RWPE1 (cell line): ENCODE measurements around the gene ALDH1A1.
A peak's percentile ranks its signal among the peaks of the same experiment; 100 is the strongest.

Source experiments
- CTCF ChIA-PET: fragments of 350-600 bp; sonication (Branson Sonifier 250); formaldehyde crosslinking; extraction: SDS; loops from one replicate; lab custom pipeline; 2021; lab: Yijun Ruan, JAX
- POLR2A ChIA-PET: fragments of 400-600 bp; formaldehyde crosslinking; extraction: SDS; loops from one replicate; lab custom pipeline; 2020; ENCODE audit warnings: antibody characterized with exemption; ENCODE audit not compliant: low non-redundant PET; lab: Yijun Ruan, JAX
- DNase-seq: peaks from one replicate; pipeline ENCODE4 v3.0.0; 2012; ENCODE audit warnings: low spot score
- H3K27ac ChIP-seq: fragments of 450-650 bp; 2 replicates; pipeline ENCODE4 v1.5.1; 2017
- CTCF ChIP-seq: fragments of 450-650 bp; conservative IDR thresholded peaks from 2 replicates; pipeline ENCODE4 v1.5.1; 2017; ENCODE audit warnings: low read depth, mild to moderate bottlenecking

ALDH1A1 gene

DNA sequence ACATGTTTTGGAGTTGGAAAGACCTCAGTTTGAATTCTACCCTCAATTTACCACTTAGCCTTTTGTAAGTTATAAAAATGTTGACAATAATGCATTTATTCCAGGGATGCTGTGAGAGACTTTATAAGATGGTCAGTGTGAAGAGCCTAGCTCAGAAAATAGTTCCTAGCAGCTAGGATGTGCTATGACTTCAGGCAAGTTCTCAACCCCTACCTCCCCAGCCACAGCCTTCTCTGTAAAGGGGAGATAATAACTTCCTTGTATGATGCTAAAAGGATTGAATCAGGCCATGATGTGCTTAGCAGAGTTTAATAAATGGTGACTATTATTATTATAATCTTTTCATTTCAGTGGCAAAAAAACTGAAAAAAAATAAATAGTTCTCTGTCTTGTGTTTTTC is 77.6 kb downstream of the ALDH1A1 start:
- ChIA-PET CTCF (interaction anchor here (0.6 kb wide), 1 partner anchor 148 kb away, joined by 8 read pairs; no protein-coding TSS in a partner anchor), POLR2A (no interaction called here)
- no peak for TF ChIP-seq CTCF
- DNase-seq: no peak
- no peak overlapping the region for H3K27ac ChIP-seq

DNA sequence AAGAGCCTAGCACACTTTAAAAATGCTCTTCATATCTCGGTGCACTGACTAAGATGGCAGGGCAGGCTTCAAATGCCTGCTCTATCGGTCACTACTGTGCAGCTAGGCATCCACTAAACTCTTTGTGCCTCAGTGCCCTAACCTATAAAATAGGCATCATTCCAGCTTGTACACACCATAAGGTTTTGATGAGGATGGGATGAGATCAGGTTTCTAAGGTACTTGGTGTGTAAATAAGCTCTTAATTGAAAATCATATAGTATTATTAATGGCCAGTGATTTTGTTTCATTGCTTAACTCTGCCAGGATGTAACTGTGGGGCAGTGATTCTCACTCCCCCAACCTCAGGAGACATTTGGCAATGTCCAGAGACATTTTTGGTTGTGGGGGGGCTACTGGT is 78.5 kb downstream of the ALDH1A1 start:
- ChIA-PET CTCF (interaction anchor here (0.6 kb wide), 1 partner anchor 1042 kb away, joined by 5 read pairs; no protein-coding TSS in a partner anchor), POLR2A (no interaction called here)
- H3K27ac ChIP-seq: no peak overlapping the region
- DNase-seq: no peak
- no peak for TF ChIP-seq CTCF

- CTCF ChIA-PET: interaction anchor here (1.5 to 3.2 kb wide), 2 partner anchors 149 to 208 kb away, joined by 4 to 64 read pairs; no protein-coding TSS in a partner anchor
- TF ChIP-seq CTCF: no peak
Measured at GRCh38 chr9:72873456-72873855, 79.4 kb downstream of the ALDH1A1 start.

DNA sequence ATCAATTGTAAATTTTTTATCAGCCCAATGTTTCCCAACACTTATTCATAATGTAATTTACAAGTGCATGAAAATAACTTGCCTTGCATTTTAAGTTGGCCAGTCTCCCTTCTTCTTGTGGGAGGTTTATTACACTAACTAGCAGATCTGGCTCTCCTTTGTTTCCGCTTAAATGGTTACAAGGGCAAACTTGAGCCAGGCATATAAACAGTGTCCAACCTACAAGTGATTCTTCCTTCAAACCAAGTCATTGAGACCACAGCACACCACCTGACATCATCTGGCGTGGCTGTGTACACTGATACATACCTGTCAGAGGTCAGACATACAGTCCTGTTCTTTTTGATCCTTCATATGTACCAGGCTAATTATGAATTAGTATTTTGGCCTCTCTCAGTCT is 80.1 kb downstream of the ALDH1A1 start:
- TF ChIP-seq CTCF: no peak
- ChIA-PET POLR2A (no interaction called here), CTCF (interaction anchor here (1.1 to 3.2 kb wide), 3 partner anchors 142 to 209 kb away, joined by 3 to 64 read pairs (median 4); no protein-coding TSS in a partner anchor)
- DNase-seq: no peak
- no peak overlapping the region for H3K27ac ChIP-seq

More at GRCh38 chr9:72873456-72873855, 79.4 kb downstream of the ALDH1A1 start:
- DNase-seq: no peak
- POLR2A ChIA-PET: no interaction called here
- no peak overlapping the region for H3K27ac ChIP-seq

- peak; percentile 41 for DNase-seq
- POLR2A ChIA-PET: no interaction called here
Measured at GRCh38 chr9:72871685-72872084, 81.2 kb downstream of the ALDH1A1 start.

DNA sequence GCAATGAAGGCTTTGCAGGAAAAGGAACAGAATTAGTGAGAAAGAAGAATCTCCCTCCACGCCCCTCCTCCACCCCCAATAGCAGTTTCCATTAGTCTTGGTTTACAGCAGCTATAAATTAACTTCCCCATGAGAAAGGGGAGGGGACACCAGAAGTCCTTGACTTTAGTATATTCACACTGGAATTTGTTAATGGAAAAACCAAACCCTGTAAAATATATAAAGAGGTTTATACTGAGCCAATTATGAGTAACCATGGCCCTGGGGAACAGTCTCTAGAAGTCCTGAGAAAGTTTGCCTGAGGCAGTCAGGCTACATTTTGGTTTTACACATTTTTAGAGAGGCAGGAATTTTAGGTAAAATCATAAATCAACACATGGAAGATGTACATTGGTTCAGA is 88.5 kb downstream of the ALDH1A1 start:
- DNase-seq: no peak
- CTCF ChIA-PET: no interaction called here
- no peak overlapping the region for H3K27ac ChIP-seq
- TF ChIP-seq CTCF: no peak
- POLR2A ChIA-PET: no interaction called here

More at GRCh38 chr9:72871685-72872084, 81.2 kb downstream of the ALDH1A1 start:
- H3K27ac ChIP-seq: no peak overlapping the region
- TF ChIP-seq CTCF: peak; percentile 48
- CTCF ChIA-PET: interaction anchor here (0.5 to 3.2 kb wide), 18 partner anchors 10 to 1732 kb away, joined by 3 to 64 read pairs (median 4); no protein-coding TSS in a partner anchor
